Sciatic nerve (tissue), 2 donors: ENCODE results near the gene CKAP5. TPM values are rescaled to one million over a fixed set of nuclear protein-coding genes. Genes with fewer than 3 reads are reported as not detected.

Experiments
- ATAC-seq: fragments of 200-7000 bp; cut with Tn5 transposase; one replicate; pipeline ENCODE4 v1.9.1; 2020; ENCODE audit warnings: mild to moderate bottlenecking, moderate library complexity
- DNase-seq: peaks from one replicate; pipeline ENCODE4 v3.0.0-alpha.2; 2020; ENCODE audit warnings: low spot score
- intact Hi-C: fragments of 100-400 bp; cut with DNase I; formaldehyde crosslinking; loops from one replicate; pipeline ENCODE4 v1.14.2; 2022
- total RNA-seq: library from RNA; stranded (reverse); fragmentation: NEBNext Ultra II Directional; extraction: Animal tissue kit (Norgen Biotek cat#: 25700); gene quantifications from one replicate; pipeline ENCODE4 v1.2.1, GENCODE V29; 2021
- donor health status: DM: no; HTN: no; CAD: no.
- donor health status: DM: no; HTN: no; CAD: no.

CKAP5 gene
- total RNA-seq, 1 donor from 2014 or later = 80.5 TPM

DNA sequence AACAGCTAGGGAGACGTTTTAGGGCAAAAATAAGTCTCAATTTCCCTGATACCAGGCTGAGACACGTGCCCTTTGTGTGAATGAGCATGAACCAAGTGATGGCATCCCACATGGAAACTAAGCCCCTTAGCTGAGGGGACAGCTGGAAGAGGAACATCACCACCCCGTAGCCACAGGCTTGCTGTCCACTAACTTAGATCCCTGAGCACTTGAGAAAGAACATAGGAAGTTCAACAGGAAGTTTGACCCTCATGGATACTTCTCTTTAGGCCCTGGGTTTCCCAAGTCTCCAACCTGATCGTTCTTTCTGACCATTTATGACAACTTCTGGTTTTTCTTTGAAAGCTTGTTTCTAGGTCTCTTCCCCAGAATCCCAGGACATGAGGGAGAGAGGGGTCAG is 11.6 kb upstream of the CKAP5 start:
- intact Hi-C loops = no loop called here
- DNase-seq (no peak), ATAC-seq (no peak)

DNA sequence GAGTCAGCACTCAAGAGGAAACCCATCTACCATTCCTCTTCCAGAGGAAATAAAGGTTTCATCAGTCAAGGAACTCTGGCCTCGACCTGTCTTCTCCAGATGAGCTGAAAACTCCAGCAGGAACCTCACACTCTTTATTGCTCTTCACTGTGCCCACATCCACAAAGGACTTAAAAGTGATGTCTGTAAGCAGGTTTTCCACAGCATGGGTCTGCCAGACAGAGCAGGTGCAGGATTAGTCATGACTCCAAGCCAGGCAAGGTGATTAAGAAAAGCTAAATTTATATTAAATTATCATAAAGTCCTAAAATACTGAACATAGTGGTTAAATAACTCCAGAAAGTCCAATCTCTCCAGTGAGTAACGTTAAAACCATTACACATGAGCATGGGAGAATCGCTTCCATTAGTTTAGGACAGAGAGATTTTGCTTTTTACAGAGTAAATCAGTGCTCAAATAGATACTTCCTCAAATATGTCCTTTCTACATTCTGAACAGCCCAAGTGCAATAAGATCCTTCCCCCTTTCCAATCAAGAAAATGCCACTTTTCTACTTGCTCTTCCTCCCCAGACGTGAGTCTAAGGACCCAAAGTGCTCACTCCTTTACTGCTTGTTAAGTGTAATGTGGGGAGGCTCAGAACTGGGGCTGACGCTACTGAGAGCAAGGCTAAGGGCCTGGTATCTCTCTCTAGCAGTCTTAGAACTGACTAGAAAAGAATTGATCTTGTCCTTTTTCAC is 10.7 kb upstream of the CKAP5 start:
- DNase-seq = no peak
- intact Hi-C loops = no loop called here
- no peak for ATAC-seq

DNA sequence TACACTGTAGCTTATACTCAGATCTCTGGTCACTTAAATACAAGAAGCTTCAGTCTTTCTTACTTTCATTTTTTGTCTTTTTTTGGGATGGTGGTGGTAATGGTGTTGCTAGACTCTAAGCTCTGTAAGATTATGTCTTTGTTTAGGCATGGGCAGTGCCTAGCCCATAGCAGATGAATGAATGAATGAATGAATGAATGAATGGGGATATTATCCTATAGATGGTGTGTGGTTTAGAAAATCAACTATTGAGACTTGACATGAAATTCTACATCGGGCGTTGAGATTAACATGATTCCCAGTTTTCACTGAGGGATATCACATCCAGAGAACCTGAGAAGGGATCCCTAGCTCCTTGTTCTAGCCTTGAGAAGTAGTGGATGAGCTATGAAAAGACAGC is 9.8 kb upstream of the CKAP5 start:
- intact Hi-C loops = no loop called here
- no peak for ATAC-seq

DNA sequence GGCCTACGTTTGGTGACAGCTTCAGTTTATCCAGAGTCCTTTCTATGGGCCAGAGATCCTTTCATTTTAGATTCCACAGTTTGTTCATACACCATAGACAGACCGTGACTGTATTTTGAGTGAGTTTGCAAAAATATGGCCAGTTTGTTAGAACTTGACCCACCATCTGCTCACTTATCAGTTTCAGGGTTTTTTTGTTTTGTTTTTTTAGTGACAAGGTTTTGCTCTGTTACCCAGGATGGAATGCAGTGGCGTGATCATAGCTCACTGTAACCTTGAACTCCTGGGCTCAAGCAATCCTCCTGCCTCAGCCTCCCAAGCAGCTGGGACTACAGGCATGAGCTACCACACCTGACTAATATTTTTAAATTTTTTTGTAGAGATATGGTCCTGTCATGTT is 9.1 kb upstream of the CKAP5 start:
- intact Hi-C loops = no loop called here
- DNase-seq (no peak), ATAC-seq (no peak)

More for the DNA sequence above, 9.8 kb upstream of the CKAP5 start:
- DNase-seq = no peak

DNA sequence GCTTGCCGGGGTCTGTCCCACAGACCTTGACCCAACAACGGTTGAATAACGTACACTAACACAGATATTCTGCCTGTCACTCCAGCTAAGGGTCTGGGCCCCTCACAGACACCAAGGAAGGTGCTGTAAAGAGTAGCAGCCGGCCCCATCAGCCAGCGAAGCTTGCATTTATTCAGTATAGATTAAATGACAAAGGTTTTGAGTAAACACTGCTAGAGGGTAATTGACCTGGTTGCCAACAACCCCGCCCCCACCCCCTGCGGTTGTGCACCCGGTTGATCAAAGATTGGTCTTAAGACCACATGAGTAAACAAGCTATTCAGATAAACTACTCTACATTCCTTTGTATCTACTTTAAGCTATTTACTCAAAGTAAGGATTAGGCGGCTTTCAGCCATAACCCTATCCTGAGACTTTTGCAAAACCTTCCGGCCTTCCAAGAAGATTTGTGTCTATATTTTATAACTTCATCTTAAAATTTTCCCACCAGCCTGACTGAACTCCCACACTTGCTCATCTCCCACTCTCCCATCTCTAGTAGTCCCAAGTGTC is 4.8 kb upstream of the CKAP5 start:
- intact Hi-C loops = no loop called here
- DNase-seq (no peak), ATAC-seq (no peak)

DNA sequence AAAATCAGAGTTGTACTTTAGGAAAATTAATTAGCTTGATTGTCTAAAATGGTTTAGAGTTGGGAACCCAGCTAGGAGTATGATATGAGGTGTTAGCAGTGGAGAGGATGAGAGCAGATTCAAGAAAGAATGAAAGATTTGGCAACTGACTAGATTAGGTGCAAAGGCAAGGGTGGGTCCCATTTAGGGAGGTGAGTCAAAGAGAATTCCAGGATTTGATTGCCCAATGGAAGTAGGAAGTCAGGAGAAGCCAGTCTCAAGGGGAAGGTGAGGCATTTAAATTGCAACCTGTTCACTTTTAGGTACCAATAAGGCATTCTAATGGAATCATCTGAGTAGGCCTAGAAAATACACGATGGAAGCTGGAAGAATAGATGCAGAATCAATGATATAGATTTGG is 3.6 kb upstream of the CKAP5 start:
- DNase-seq (no peak), ATAC-seq (no peak)
- intact Hi-C loops = no loop called here

DNA sequence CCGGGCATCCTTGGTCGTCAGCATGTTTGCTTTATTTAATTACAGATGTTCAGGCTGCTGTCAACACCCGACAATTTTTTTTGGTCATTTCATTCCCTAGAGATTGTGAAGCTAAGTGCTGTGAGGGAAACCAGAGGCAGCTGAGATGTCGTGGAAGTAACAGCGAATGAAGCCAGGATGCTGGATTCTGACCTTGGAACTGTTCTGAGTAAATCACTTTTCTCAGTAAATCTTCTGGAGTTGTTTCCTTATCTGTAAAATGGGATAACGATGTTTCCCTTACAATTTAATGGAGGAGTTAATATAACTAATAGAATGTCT is 390 bp upstream of the CKAP5 start:
- intact Hi-C loops = no loop called here
- ATAC-seq = no peak
- no peak for DNase-seq

DNA sequence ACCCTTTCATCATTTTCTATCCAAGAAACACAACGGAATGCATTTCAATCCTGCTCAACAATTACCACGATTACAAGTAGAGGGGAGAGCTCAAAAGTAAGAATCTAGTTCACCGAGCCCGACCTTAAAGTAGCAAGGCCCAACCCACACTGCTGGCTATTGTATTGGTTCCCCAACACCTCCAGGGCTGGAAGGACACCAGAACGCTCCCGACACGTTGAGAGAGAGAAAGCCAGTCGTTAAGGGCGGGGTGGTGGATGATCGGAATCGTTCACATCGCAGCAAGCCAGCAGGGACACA is 690 bp downstream of the CKAP5 start:
- no peak for ATAC-seq
- intact Hi-C loops = no loop called here
- no peak for DNase-seq

DNA sequence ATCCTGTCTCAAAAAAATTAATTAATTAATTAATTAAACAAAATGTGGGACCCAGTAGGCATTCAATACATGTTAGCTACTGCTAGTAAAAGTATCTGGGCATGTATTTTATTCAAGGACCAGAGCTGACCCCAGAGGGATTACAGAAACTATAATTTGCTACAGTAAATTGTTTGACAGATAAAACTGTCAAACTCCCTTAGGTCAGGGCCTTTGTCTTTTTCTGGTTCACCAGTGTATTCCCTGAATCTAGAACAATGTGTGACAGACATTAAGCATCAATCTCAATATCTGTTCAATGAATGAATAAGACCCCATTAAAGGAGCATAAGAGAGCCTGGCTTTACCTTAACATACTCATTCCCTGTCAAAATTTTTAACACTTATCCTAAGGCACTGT is 6.0 kb downstream of the CKAP5 start:
- no peak for DNase-seq
- ATAC-seq = no peak
- intact Hi-C loops = no loop called here

DNA sequence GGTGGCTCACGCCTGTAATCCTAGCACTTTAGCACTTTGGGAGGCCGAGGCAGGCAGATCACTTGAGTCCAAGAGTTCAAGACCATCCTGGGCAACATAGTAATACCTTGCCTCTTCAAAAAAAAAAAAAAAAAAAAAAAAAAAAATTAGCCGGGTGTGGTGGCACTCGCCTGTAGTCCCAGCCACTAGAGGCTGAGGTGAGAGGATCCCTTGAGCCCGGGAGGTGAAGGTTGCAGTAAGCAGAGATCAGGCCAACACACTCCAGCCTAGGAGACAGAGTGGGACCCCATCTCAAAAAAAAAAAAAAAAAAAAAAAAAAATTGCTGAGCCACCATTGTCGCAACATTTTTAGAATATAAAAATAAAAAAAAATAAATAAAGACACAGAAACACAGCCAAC is 7.6 kb downstream of the CKAP5 start:
- ATAC-seq (no peak), DNase-seq (no peak)
- intact Hi-C loops = no loop called here

DNA sequence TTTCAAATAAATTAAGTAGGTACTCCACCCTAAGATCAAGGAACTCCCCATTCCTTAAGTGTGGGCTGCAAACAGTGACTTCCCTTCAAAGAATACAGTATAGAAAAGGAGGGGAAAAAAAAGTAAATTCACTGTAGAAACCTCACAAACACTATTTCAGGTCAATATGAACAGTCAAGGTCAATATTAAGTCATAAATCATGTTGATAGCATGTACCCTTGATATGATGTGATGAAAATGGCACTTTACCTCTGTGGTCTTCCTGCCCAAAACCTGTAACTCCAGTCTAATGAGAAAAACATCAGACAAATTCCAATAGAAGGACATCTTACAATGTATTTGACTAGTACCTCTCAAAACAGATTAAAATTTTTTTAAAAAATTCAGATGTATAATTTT is 8.2 kb downstream of the CKAP5 start:
- no peak for DNase-seq
- intact Hi-C loops = no loop called here
- no peak for ATAC-seq

DNA sequence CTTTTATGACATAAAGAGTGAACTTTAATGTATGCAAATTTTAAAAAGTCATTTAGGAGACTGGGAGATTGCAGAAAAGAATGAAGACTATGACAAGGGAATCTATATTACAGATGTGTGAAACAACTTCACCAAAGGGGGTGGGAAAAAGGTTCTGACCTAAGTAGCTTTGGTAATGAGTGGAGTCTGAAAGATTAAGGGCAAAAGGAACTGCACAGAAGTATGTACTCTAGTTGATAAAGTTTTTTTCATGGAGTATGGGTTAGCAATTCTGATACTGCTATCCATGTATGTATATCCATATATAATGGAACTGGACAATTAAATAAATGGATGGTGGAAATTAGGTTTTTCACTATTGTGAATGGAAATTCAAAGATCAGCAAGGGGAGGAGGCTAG is 9.2 kb downstream of the CKAP5 start:
- ATAC-seq = no peak
- intact Hi-C loops = no loop called here
- DNase-seq = no peak

DNA sequence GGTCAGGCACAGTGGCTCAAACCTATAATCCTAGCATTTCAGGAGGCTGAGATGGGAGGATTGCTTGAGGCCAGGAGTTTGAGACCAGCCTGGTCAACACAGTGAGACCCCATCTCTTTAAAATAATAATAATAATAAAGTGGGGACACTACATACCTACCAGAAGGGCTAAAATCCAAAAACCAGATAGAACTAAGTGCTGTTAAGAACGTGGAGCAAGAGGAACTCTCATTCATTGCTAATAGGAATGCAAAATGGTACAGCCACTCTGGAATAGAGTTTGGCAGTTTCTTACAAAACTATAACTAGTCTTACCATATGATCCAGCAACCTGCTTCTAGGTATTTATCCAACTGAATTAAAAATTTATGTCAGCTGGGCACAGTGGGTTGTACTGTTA is 9.6 kb downstream of the CKAP5 start:
- intact Hi-C loops = no loop called here
- ATAC-seq (no peak), DNase-seq (no peak)

DNA sequence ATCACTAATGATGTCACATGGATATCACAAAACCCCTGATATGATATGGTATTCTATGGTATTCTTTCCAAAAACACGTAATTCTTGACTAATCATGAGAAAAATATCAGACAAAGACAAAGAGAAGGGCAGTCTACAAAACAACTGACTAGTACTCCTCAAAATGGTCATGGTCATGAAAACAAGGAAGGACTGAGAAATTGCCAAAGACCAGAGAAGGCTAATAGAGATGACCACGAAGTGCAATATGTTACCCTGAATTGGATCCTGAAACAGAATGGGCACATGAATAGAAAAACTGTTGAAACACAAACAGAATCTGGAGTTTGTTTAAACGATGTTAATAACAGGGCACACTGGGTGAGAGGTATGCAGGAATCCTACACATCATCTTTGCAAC is 10.2 kb downstream of the CKAP5 start:
- intact Hi-C loops = no loop called here
- ATAC-seq (no peak), DNase-seq (no peak)

DNA sequence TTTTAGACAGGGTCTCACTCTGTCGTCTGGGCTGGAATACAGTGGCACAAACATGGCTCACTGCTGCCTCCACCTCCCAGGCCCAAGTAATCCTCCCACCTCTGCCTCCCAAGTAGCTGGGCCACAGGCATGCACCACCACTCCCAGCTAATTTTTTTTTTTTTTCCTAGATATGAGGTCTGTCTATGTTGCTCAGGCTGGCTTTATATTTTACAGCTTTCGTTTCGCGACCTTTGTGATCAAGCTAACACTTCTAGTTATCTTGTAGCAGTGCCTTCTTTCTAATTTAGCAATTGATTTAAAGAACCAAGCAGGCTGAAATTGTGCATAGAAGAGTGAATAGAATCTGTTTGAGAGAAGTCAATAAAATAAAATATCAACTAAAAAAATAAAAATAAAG is 11.3 kb downstream of the CKAP5 start:
- intact Hi-C loops = no loop called here
- DNase-seq (no peak), ATAC-seq (no peak)

DNA sequence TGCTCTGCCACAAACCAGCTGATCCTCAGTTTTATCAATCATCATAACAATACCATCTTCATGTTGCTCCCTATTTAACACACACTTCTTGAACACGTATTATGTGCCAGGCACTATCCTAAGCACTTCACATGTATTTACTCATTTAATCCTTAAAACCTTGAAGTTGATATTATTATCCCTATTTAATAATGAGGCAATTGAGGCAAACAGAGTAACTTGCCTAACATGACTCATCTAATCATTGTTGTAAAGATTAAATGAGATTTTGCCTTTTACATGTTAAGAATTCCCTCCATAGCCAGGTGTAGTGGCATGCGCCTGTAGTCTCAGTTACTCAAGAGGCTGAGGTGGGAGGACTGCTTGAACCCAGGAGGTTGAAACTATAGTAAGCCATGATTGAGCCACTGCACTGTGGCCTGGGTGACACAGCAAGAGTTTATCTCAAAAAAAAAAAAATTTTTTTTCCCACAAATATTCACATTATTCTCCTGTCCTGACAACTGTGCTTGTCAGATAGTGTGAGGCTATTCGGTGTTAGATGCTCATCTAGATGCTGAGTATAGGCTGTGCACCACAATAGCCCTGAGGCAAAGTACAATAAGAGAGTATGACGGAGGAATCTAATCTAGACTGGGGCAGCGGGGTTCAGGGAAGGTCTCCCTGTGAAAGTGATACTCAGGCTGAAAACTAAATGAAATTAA is 13.4 kb downstream of the CKAP5 start:
- DNase-seq = no peak
- intact Hi-C loops = no loop called here
- ATAC-seq = no peak

DNA sequence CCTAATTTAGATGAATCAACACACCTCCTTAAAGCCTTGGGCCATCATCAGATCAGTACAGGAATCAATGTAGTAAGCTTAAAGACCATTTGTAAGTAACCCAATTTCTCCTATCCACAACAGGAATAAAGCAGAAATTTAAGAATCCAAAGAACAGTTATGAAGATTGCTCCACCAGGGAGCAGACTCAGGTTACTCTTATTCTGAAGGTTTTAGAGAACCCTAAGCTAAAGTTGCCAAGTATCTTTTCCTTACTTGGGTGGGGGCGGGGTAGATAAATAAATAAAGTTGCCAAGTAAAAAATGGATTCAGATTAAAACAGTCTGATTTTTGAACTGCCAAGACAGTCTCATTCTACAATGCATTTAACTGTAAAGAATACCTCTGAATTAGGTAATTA is 18.1 kb downstream of the CKAP5 start:
- no peak for ATAC-seq
- intact Hi-C loops = no loop called here
- no peak for DNase-seq

DNA sequence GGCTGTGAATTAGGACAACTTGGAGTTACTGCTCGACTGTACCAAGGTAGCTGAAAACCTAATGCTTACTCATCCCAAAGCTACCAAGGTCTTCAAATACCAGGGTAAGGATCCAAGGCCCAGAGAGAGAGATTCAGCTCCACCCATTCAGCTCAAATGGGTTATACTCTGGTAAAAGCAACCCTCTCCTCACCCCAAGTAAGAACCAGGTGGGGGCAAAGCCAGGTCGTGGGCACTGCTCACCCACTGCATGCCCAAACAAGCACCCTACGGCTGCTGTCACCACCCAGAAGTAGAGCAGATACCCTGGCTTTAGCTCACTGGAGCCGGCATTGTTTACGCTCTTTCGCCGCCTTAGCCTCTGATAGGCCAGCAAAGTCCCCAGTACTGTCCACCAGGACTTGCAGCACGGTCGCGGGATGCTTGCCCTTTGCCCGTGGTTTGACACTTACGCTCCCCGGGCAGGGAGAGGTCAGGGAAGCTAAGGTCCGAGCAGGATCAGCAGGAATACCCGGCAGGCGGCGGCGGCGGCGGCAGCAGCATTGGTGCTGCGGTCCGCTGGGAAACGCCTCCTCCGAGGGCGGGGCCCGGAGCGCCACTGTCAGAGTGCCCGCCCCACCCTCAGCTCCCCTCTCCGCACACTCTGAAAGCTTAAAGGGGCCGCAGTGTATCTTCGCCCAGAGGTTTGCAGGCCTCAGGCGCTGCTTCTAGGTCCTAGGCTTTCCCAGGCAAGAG is 19.6 kb downstream of the CKAP5 start:
- peak; percentile 87 for DNase-seq
- intact Hi-C loops = no loop called here
- peak; percentile 99 for ATAC-seq

DNA sequence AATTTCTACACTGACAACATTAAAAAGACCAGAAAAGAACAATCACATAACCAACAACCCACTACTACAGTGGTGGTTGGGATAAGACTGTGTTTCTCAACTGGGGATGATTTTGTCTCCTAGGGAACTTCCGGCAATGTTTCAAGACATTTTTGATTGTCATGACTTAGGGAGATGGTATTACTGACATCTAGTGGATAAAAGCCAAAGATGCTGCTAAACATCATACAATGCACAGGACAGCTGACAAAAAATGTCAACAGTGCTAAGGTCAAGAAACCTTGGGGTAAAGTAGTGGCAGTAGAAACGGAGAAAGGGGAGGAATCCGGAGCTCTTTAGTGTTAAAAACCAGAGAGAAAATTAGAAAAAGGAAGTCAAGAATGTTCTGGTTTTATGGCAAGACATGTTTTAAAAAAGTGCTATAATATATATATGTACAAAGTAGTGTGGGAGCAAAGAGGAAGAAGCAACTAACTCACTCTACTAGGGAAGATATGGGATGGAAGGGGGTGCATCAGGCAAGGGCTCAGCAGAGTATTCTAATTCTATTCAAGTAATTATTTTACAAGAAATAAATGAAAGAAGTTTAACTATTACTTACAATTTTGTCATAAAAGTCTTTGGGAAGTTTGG is 37.2 kb downstream of the CKAP5 start:
- ATAC-seq (no peak), DNase-seq (no peak)
- intact Hi-C loops = no loop called here
